HEK293 (cell line): ENCODE data around the gene PET100.

Experiments
- CTCF ChIA-PET: fragments of 350-600 bp; formaldehyde crosslinking; extraction: SDS; loops from one replicate; lab custom pipeline; 2021; ENCODE audit warnings: antibody characterized with exemption; lab: Yijun Ruan, JAX
- POLR2A ChIA-PET: fragments of 300-600 bp; formaldehyde crosslinking; extraction: SDS; loops from one replicate; lab custom pipeline; 2020; ENCODE audit warnings: antibody characterized with exemption, inconsistent platforms; lab: Yijun Ruan, JAX
- H3K27ac ChIP-seq: fragments of 200-500 bp; sonication (Bioruptor generic); 2 replicates; pipeline ENCODE4 v1.5.1; 2014; ENCODE audit warnings: low read depth, low read length, control low read depth, inconsistent platforms; ENCODE audit errors: extremely low read depth
- H3K36me3 ChIP-seq, 2 experiments: fragments of 200-500 bp in 1 of 2; sonication (Bioruptor generic) in 1 of 2; 1 replicate in 1 of 2; 2 replicates in 1 of 2; pipeline ENCODE4 v1.5.1; 2014 to 2017; ENCODE audit warnings: inconsistent platforms in 2 of 2, low read length in 2 of 2; ENCODE audit not compliant: control insufficient read depth in 2 of 2, insufficient read depth in 1 of 2
- H3K4me1 ChIP-seq: fragments of 200-500 bp; sonication (Bioruptor generic); 2 replicates; pipeline ENCODE4 v1.5.1; 2014; ENCODE audit warnings: mild to moderate bottlenecking, low read length, inconsistent platforms; ENCODE audit not compliant: control insufficient read depth, insufficient read depth
- H3K4me3 ChIP-seq: 2 replicates; pipeline ENCODE4 v1.5.1; 2011; ENCODE audit warnings: low read depth, mild to moderate bottlenecking, control low read depth, low read length, moderate library complexity
- H3K9me3 ChIP-seq: fragments of 200-500 bp; sonication (Bioruptor generic); 2 replicates; pipeline ENCODE4 v1.5.1; 2014; ENCODE audit warnings: low read depth, low read length, inconsistent platforms; ENCODE audit not compliant: control insufficient read depth, insufficient read depth
- BCL11A ChIP-seq: fragments of 450-650 bp; formaldehyde crosslinking; IDR thresholded peaks from 2 replicates; pipeline ENCODE4 v1.5.1; 2016; ENCODE audit warnings: low read depth, missing biosample characterization, missing genetic modification characterization
- GLI2 ChIP-seq: fragments of 450-650 bp; formaldehyde crosslinking; IDR thresholded peaks from 2 replicates; pipeline ENCODE4; 2017; ENCODE audit warnings: missing biosample characterization, missing genetic modification characterization, low read depth, borderline replicate concordance
- GLIS2 ChIP-seq: fragments of 450-650 bp; formaldehyde crosslinking; IDR thresholded peaks from 2 replicates; pipeline ENCODE4 v1.5.1; 2016; ENCODE audit warnings: missing biosample characterization, missing genetic modification characterization
- HOXD13 ChIP-seq: sonication (generic); formaldehyde crosslinking; IDR thresholded peaks from 2 replicates; pipeline ENCODE4 v1.8.0; 2022; ENCODE audit warnings: missing genetic modification reagents, borderline replicate concordance
- TCF7L2 ChIP-seq: IDR thresholded peaks from 2 replicates; pipeline ENCODE4 v1.6.1; 2011; ENCODE audit warnings: low read depth, mild to moderate bottlenecking, inconsistent platforms, low read length, moderate library complexity, borderline replicate concordance
- YY2 ChIP-seq: fragments of 450-650 bp; formaldehyde crosslinking; IDR thresholded peaks from 2 replicates; pipeline ENCODE4 v1.5.1; 2016; ENCODE audit warnings: missing biosample characterization, missing genetic modification characterization
- ZBTB21 ChIP-seq: fragments of 450-650 bp; formaldehyde crosslinking; IDR thresholded peaks from 2 replicates; pipeline ENCODE4 v1.5.1; 2017; ENCODE audit warnings: missing biosample characterization, missing genetic modification characterization
- ZBTB8A ChIP-seq: fragments of 450-650 bp; formaldehyde crosslinking; IDR thresholded peaks from 2 replicates; pipeline ENCODE4 v1.5.1; 2016; ENCODE audit warnings: missing biosample characterization, missing genetic modification characterization
- ZNF157 ChIP-seq: fragments of 450-650 bp; formaldehyde crosslinking; IDR thresholded peaks from 2 replicates; pipeline ENCODE4 v1.5.1; 2016; ENCODE audit warnings: missing biosample characterization, missing genetic modification characterization
- ZNF223 ChIP-seq: fragments of 450-650 bp; formaldehyde crosslinking; IDR thresholded peaks from 2 replicates; pipeline ENCODE4 v1.5.1; 2016; ENCODE audit warnings: missing biosample characterization, missing genetic modification characterization
- ZNF350 ChIP-seq: fragments of 450-650 bp; formaldehyde crosslinking; IDR thresholded peaks from 2 replicates; pipeline ENCODE4 v1.5.0; 2017; ENCODE audit warnings: missing biosample characterization, mild to moderate bottlenecking, missing genetic modification characterization
- ZNF416 ChIP-seq: fragments of 450-650 bp; formaldehyde crosslinking; IDR thresholded peaks from 2 replicates; pipeline ENCODE4 v1.5.1; 2016; ENCODE audit warnings: missing biosample characterization, missing genetic modification characterization
- ZNF433 ChIP-seq: fragments of 450-650 bp; formaldehyde crosslinking; IDR thresholded peaks from 2 replicates; pipeline ENCODE4 v1.5.1; 2016; ENCODE audit warnings: missing biosample characterization, missing genetic modification characterization, low read depth
- ZNF561 ChIP-seq: fragments of 450-650 bp; IDR thresholded peaks from 2 replicates; pipeline ENCODE4 v1.5.1; 2018; ENCODE audit warnings: missing biosample characterization, missing genetic modification characterization, borderline replicate concordance
- ZNF654 ChIP-seq: fragments of 450-650 bp; formaldehyde crosslinking; IDR thresholded peaks from 2 replicates; pipeline ENCODE4 v1.5.1; 2016; ENCODE audit warnings: low read depth, missing biosample characterization, missing genetic modification characterization
- ZNF660 ChIP-seq: fragments of 450-650 bp; IDR thresholded peaks from 2 replicates; pipeline ENCODE4 v1.5.1; 2018; ENCODE audit warnings: missing biosample characterization, mild to moderate bottlenecking, missing genetic modification characterization
- ZNF677 ChIP-seq: fragments of 450-650 bp; IDR thresholded peaks from 2 replicates; pipeline ENCODE4 v1.5.0; 2018; ENCODE audit warnings: missing biosample characterization, mild to moderate bottlenecking, missing genetic modification characterization, moderate library complexity
- ZNF777 ChIP-seq: fragments of 450-650 bp; formaldehyde crosslinking; IDR thresholded peaks from 2 replicates; pipeline ENCODE4 v1.5.1; 2017; ENCODE audit warnings: missing biosample characterization, missing genetic modification characterization, borderline replicate concordance
- ZNF830 ChIP-seq: fragments of 450-650 bp; IDR thresholded peaks from 2 replicates; pipeline ENCODE4 v1.5.0; 2018; ENCODE audit warnings: missing biosample characterization, missing genetic modification characterization, low read depth, mild to moderate bottlenecking, moderate library complexity
- ZSCAN30 ChIP-seq: fragments of 450-650 bp; IDR thresholded peaks from 2 replicates; pipeline ENCODE4 v1.5.1; 2018; ENCODE audit warnings: missing biosample characterization, mild to moderate bottlenecking, missing genetic modification characterization, moderate library complexity
- ZXDB ChIP-seq: fragments of 450-650 bp; formaldehyde crosslinking; IDR thresholded peaks from 2 replicates; pipeline ENCODE4 v1.5.1; 2016; ENCODE audit warnings: missing biosample characterization, missing genetic modification characterization
- TF ChIP-seq, protein P1 (sequence below): fragments of 450-650 bp; formaldehyde crosslinking; IDR thresholded peaks from 2 replicates; pipeline ENCODE4 v1.5.1; 2016; ENCODE audit warnings: missing biosample characterization, missing genetic modification characterization, borderline replicate concordance
- TF ChIP-seq, protein P2 (sequence below): fragments of 450-650 bp; formaldehyde crosslinking; IDR thresholded peaks from 2 replicates; pipeline ENCODE4 v1.5.1; 2016; ENCODE audit warnings: missing biosample characterization, missing genetic modification characterization

PET100 gene

DNA sequence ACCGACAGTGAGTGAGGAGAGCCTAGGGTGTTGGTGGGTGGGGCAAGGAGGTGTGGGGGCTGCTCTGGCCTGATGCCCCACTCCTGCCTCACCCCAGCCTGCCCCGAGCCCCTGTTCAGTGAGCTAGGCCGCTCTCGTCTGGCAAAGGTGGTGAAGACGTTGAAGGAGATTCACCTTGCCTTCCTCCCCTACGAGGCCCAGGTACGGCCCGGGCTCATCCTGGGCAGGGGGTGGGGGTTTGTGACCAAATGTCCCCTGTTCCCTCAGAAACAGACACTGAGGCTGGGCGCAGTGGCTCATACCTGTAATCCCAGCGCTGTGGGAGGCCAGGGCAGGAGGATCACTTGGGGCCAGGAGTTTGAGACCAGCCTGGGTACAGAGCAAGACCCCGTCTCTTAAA, 11.2 kb downstream of the PET100 start:
- H3K4me1 ChIP-seq = no peaks in the 10 kb centered on the region
- ChIA-PET POLR2A (interaction anchor here (0.6 kb wide), 1 partner anchor 22 kb away, joined by 3 read pairs; no protein-coding TSS in a partner anchor), CTCF (interaction anchor here (0.6 to 0.9 kb wide), 3 partner anchors 39 to 72 kb away, joined by 3 to 4 read pairs (median 3); no protein-coding TSS in a partner anchor)
- H3K36me3 ChIP-seq = peaks cover 7 to 17% of the 10 kb centered on the region in 2 experiments; a peak in 2 of 3 replicates
- no peaks in the 10 kb centered on the region for H3K9me3 ChIP-seq
- no peak for TF ChIP-seq HOXD13 (CRISPR knock-in tag)
- TF ChIP-seq ZNF654 (tag by site-specific recombination) = no peak
- no peak for TF ChIP-seq ZSCAN30 (tag by site-specific recombination)
- TF ChIP-seq, protein P1, sequence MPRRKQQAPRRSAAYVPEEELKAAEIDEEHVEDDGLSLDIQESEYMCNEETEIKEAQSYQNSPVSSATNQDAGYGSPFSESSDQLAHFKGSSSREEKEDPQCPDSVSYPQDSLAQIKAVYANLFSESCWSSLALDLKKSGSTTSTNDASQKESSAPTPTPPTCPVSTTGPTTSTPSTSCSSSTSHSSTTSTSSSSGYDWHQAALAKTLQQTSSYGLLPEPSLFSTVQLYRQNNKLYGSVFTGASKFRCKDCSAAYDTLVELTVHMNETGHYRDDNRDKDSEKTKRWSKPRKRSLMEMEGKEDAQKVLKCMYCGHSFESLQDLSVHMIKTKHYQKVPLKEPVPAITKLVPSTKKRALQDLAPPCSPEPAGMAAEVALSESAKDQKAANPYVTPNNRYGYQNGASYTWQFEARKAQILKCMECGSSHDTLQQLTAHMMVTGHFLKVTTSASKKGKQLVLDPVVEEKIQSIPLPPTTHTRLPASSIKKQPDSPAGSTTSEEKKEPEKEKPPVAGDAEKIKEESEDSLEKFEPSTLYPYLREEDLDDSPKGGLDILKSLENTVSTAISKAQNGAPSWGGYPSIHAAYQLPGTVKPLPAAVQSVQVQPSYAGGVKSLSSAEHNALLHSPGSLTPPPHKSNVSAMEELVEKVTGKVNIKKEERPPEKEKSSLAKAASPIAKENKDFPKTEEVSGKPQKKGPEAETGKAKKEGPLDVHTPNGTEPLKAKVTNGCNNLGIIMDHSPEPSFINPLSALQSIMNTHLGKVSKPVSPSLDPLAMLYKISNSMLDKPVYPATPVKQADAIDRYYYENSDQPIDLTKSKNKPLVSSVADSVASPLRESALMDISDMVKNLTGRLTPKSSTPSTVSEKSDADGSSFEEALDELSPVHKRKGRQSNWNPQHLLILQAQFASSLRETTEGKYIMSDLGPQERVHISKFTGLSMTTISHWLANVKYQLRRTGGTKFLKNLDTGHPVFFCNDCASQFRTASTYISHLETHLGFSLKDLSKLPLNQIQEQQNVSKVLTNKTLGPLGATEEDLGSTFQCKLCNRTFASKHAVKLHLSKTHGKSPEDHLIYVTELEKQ = no peak
- TF ChIP-seq ZNF433 = no peak
- no peak for TF ChIP-seq TCF7L2
- no peak for TF ChIP-seq GLI2 (tag by site-specific recombination)
- TF ChIP-seq BCL11A (tag by site-specific recombination) = no peak
- no peak for TF ChIP-seq ZNF350
- TF ChIP-seq, protein P2, sequence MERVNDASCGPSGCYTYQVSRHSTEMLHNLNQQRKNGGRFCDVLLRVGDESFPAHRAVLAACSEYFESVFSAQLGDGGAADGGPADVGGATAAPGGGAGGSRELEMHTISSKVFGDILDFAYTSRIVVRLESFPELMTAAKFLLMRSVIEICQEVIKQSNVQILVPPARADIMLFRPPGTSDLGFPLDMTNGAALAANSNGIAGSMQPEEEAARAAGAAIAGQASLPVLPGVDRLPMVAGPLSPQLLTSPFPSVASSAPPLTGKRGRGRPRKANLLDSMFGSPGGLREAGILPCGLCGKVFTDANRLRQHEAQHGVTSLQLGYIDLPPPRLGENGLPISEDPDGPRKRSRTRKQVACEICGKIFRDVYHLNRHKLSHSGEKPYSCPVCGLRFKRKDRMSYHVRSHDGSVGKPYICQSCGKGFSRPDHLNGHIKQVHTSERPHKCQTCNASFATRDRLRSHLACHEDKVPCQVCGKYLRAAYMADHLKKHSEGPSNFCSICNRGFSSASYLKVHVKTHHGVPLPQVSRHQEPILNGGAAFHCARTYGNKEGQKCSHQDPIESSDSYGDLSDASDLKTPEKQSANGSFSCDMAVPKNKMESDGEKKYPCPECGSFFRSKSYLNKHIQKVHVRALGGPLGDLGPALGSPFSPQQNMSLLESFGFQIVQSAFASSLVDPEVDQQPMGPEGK (tag by site-specific recombination) = no peak
- TF ChIP-seq ZNF777 = no peak
- TF ChIP-seq GLIS2 (tag by site-specific recombination) = no peak
- TF ChIP-seq, all 188 proteins: peak for 0
- Histone ChIP-seq H3K27ac (no peak overlapping the region), H3K4me3 (no peak overlapping the region)

DNA sequence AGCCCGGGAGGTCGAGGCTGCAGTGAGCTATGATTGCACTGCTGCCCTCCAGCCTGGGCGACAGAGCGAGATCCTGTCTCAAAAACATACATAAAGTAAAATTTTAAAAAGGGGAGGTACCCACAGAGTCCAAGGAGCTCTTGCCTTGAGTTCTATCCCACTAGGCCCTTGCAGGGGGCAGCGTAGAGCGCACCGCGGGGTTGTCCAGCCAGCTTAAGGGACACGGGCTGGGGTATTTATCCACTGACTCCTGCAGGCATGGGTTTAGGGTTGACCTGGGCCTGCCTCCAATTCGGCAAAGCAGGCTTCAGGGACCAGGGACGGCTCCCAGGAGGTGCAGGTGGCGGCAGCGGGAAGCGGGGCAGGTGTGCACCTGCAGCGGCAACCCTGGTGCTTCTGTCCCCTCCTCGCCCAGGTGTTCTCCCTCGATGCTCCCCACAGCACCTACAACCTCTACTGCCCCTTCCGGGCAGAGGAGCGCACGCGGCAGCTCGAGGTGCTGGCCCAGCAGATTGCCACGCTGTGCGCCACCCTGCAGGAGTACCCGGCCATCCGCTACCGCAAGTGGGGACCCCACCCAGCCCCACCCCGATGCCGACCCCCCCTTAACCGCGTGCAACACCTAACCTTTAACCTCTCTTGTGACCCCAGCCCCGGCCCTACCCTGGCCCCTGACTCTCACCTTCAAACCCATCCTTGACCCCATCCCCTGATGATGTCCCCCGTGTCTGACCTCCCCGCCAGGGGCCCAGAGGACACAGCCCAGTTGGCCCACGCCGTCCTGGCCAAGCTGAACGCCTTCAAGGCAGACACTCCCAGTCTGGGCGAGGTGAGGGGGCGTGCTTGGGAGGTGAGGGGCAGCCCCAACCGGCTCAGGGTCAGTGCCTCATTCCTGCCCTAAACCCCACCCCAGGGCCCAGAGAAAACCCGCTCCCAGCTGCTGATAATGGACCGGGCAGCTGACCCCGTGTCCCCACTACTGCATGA, 12.0 kb downstream of the PET100 start:
- H3K27ac ChIP-seq = no peak overlapping the region
- CTCF ChIA-PET = interaction anchor here (0.6 to 1.3 kb wide), 6 partner anchors 11 to 542 kb away, joined by 3 to 5 read pairs (median 4); no protein-coding TSS in a partner anchor
- POLR2A ChIA-PET = interaction anchor here (0.5 to 0.6 kb wide), 2 partner anchors 22 to 76 kb away, joined by 3 to 5 read pairs; no protein-coding TSS in a partner anchor

More for the DNA sequence above, 12.0 kb downstream of the PET100 start:
- TF ChIP-seq ZBTB21 (tag by site-specific recombination) (no peak), YY2 (tag by site-specific recombination) (no peak), ZNF223 (tag by site-specific recombination) (no peak), ZNF416 (tag by site-specific recombination) (no peak), ZNF660 (tag by site-specific recombination) (no peak), ZNF157 (tag by site-specific recombination) (no peak), ZSCAN30 (tag by site-specific recombination) (no peak), ZNF830 (tag by site-specific recombination) (no peak), ZNF561 (tag by site-specific recombination) (no peak), ZNF677 (no peak), ZXDB (tag by site-specific recombination) (no peak), ZBTB8A (tag by site-specific recombination) (no peak)
- Histone ChIP-seq H3K4me3 (no peak overlapping the region), H3K36me3 (peaks cover 7 to 17% of the 10 kb centered on the region in 2 experiments; a peak in 2 of 3 replicates), H3K9me3 (no peaks in the 10 kb centered on the region), H3K4me1 (no peaks in the 10 kb centered on the region)
